ENCODE measurements around the gene SRSF3.
"Not testable (repeated sequence)": the region's sequence is repeated elsewhere in the genome, so short reads cannot be mapped to it uniquely, and the experiment has no call there.

SRSF3 gene

DNA sequence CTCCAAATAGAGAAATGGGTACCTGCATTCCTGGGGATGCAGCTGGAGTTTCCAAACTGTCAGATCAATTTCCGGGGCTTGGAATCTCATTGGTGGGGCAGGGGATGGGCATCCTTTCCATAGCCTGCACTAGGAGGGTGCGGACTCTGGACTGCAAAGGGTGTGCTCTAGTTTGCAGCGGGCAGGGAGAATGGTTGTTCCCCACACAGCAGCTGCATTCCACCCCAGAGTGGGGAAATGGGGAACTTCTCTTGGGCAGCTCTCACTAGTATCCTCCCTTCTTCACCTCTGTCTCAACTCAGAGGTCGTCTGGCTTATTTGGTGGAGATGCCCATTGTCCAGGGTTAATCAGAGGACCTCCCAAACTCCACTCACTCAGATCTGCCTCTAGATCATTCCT lies 49.8 kb downstream of the SRSF3 start:
- DNase-seq (ENCODE audit: low read depth in 2 of 3, low spot score in 2 of 3): no peak

DNA sequence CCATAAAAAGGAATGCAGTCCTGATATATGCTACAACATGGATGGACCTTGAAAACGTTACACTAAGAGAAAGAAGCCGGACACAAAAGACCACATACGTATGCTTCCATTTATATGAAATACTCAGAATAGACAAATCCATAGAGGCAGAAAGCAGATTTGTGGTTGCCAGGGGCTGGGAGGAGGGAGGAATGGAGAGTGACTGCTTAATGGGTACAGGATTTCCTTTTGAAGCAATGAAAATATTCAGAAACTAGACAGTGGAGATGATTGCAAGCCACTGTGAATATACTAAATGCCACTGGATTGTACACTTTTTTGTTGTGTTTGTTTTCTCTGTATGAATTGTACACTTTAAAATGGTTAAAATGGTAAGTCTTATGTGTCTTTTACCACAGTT lies 54.9 kb downstream of the SRSF3 start:
- no peak for DNase-seq (ENCODE audit: low read depth in 2 of 3, low spot score in 2 of 3)

DNA sequence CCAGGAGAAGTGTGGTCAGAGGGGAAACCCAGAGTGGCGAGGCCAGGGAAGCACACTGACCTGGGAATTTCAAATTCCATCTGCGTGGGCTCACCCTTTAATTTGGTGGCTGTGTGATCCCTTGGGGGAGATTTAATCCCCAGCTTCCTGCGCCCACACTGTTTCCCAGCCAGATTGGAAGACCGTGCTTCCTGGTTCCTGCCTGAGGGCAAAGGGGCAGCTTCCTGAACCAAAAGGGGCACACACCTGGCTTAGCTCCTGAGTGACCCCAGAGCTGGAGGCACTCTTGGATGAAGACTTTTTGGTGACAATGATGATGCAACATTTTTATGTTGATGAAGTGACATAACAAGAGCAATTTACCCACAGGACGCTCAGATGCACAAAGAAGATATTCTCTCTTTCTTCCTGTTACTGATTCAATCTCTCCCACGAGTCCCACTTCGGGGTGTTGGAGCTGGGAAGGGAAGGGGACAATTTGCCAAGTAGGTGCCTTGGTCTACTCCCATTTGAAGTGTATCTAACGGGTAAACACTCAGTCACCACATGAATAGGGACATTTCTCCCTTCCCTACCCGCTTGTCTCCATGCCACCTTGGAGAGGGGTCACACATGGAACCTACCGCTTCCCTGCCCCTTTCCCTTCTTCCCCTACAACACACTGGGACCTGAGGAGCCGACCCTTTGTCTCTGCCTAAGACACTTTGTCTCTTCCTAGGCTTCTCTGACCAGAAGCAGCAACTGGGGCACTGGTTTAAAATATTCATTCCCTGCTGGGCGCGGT lies 55.7 kb downstream of the SRSF3 start:
- no peak for DNase-seq (ENCODE audit: low read depth in 2 of 3, low spot score in 2 of 3)

DNA sequence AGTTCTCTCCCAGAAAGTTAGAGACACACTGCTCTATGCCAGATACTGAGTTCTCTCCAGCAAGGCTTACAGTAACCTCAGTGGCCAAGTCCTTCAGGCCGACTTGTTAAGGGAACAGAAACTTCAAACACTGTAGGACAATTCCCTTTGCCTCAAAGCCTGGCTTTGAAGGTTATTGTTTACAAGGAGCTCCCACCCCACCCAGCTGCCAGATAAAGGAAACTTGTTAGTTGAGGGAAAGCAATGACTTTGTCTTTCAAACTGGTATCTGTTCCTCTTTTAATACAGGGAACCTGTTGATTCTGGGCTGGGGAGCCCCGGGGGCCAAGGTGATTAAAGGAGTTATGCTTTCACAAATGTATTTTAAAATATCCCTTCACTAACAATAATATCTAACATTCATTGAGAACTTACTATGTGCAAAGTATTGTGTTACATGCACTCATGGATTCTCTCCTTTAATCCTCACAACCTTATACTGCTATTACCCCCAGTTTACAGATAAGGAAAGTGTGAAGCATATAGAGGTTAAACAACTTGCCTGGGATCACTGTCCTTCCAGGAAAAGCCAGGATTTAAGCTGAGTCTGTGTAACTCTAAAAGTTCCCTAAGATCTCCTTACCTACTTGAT lies 56.8 kb downstream of the SRSF3 start:
- DNase-seq (ENCODE audit: low read depth in 2 of 3, low spot score in 2 of 3): no peak

DNA sequence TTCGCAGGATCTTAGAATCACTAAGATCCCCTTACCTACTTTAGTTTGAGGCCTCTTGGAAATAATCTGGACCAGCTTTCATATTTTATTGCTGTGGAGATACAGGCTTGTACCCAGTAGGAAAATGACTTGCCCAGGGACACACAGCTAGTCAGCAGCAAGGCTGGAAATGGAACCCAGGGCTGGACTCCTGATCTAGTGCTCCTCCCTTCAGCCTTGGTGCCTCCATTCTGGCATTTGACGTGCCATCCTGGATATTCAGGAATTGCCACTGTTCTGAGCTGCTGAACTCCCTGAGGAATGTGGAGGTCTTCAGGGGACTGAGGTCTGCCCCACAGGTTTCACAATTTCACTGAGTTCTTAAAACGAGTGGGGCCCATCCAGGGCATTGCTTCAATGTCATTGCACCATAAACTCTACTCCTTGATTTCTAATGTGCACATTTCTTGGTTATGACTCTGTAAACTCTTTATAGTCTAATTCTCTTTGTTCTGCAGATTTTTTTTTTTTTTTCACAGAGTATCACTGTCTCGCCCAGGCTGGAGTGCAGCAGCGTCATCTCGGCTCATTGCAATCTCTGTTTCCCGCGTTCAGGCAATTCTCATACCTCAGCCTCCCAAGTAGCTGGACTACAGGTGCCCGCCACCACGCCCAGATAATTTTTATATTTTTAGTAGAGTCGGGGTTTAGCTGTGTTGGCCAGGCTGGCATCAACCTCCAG lies 57.7 kb downstream of the SRSF3 start:
- DNase-seq (ENCODE audit: low read depth in 2 of 3, low spot score in 2 of 3): no peak

DNA sequence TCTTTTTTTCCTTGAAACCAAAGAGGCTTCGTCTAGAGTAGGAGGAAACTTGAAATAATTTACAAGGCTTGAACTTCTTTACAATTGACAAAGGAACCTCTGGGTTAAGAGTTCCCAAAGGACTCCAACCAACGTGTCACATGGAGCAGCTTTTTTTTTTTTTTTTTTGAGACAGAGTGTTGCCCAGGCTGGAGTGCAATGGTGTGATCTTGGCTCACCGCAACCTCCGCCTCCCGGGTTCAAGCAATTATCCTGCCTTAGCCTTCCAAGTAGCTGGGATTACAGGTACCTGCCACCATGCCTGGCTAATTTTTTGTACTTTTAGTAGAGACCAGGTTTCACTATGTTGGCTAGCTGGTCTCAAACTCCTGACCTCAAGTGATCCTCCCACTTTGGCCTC lies 60.3 kb downstream of the SRSF3 start:
- not testable (repeated sequence) for DNase-seq (ENCODE audit: low read depth in 2 of 3, low spot score in 2 of 3)

Data from activated CD8-positive, alpha-beta memory T cell treated with anti-CD3 and anti-CD28 coated beads for 48 hours (primary cell).